OCI-LY7 (cell line): ENCODE measurements around the gene REPIN1. TPM values are rescaled to one million over a fixed set of nuclear protein-coding genes. Genes with fewer than 3 reads are reported as not detected.

Experiments used
- BruUV-seq: library from RNA; stranded (reverse); fragments of 400-500 nt; replicated peaks from 2 replicates; lab custom pipeline; 2021; lab: Mats Ljungman, UMichigan
- CTCF ChIA-PET: fragments of 300-600 bp; sonication (Branson Sonifier 250); formaldehyde crosslinking; loops from one replicate; lab custom pipeline; 2022; ENCODE audit warnings: antibody characterized with exemption; ENCODE audit not compliant: unreplicated experiment; lab: Charles Lee
- POLR2A ChIA-PET: fragments of 300-600 bp; sonication (Branson Sonifier 250); formaldehyde crosslinking; loops from one replicate; lab custom pipeline; 2022; ENCODE audit warnings: antibody characterized with exemption; lab: Charles Lee
- DNase-seq: peaks from one replicate; pipeline ENCODE4 v3.0.0-alpha.2; 2015; ENCODE audit warnings: low spot score
- H2AFZ ChIP-seq: fragments of 200-600 bp; sonication (generic), shearing (Covaris generic); 2 replicates; pipeline ENCODE4 v1.6.1; 2014; ENCODE audit warnings: mild to moderate bottlenecking, antibody characterized with exemption, low read length, moderate library complexity
- H3K27ac ChIP-seq: fragments of 200-600 bp; sonication (generic); 2 replicates; pipeline ENCODE4 v1.5.1; 2014; ENCODE audit warnings: mixed run types, low read depth, mild to moderate bottlenecking, moderate library complexity, low read length, inconsistent platforms; ENCODE audit not compliant: poor library complexity, severe bottlenecking
- H3K36me3 ChIP-seq: fragments of 200-600 bp; sonication (generic); 2 replicates; pipeline ENCODE4 v1.6.1; 2014; ENCODE audit warnings: mild to moderate bottlenecking, antibody characterized with exemption, low read length, moderate library complexity, mixed read lengths; ENCODE audit not compliant: insufficient read depth
- H3K4me1 ChIP-seq: fragments of 200-600 bp; sonication (generic); 2 replicates; pipeline ENCODE4 v1.5.1; 2014; ENCODE audit warnings: mild to moderate bottlenecking, low read length; ENCODE audit not compliant: insufficient read depth, poor library complexity, severe bottlenecking
- H3K4me2 ChIP-seq: fragments of 200-600 bp; sonication (generic); 2 replicates; pipeline ENCODE4 v1.6.1; 2014; ENCODE audit warnings: mild to moderate bottlenecking, low read length
- H3K4me3 ChIP-seq: fragments of 200-600 bp; sonication (generic); 2 replicates; pipeline ENCODE4 v1.5.1; 2014; ENCODE audit warnings: mild to moderate bottlenecking, low read depth, low read length; ENCODE audit not compliant: poor library complexity, severe bottlenecking
- H3K79me2 ChIP-seq: fragments of 200-600 bp; sonication (generic); 2 replicates; pipeline ENCODE4 v1.6.1; 2016; ENCODE audit warnings: low read depth, mild to moderate bottlenecking, low read length, moderate library complexity, mixed read lengths; ENCODE audit not compliant: insufficient read depth
- H3K9me2 ChIP-seq: fragments of 200-600 bp; sonication (generic); 2 replicates; pipeline ENCODE4 v1.6.1; 2016; ENCODE audit warnings: mild to moderate bottlenecking, low read length, mixed read lengths; ENCODE audit not compliant: insufficient read depth
- H3K9me3 ChIP-seq: fragments of 200-600 bp; sonication (generic); 2 replicates; pipeline ENCODE4 v1.6.1; 2014; ENCODE audit warnings: mild to moderate bottlenecking, mixed run types, low read length, mixed read lengths
- H4K20me1 ChIP-seq: fragments of 200-600 bp; sonication (generic); 2 replicates; pipeline ENCODE4 v1.6.1; 2014; ENCODE audit warnings: mild to moderate bottlenecking, antibody characterized with exemption, low read length, moderate library complexity, mixed read lengths; ENCODE audit not compliant: insufficient read depth
- EZH2phosphoT487 ChIP-seq: fragments of 200-600 bp; sonication (generic); IDR thresholded peaks from 2 replicates; pipeline ENCODE4 v1.6.1; 2018; ENCODE audit warnings: low read depth, borderline replicate concordance, mild to moderate bottlenecking, mixed run types, antibody characterized with exemption, low read length, moderate library complexity, mixed read lengths
- intact Hi-C: fragments of 100-400 bp; cut with micrococcal nuclease; formaldehyde crosslinking; loops from one replicate; pipeline ENCODE4 v1.10.0; 2022; ENCODE audit not compliant: unreplicated experiment
- total RNA-seq, 2 experiments: library from RNA; depleted of rRNA in 1 of 2; stranded (reverse); fragments of >200 nt in 1 of 2; shearing (Covaris generic) in 1 of 2; gene quantifications; 2 replicates each; pipeline ENCODE4 v1.2.3, GENCODE V29; 2014 to 2022
- TF ChIP-seq, protein P1 (sequence below): fragments of 200-600 bp; sonication (generic); conservative IDR thresholded peaks from 2 replicates; pipeline ENCODE4 v1.5.1; 2014; ENCODE audit warnings: mild to moderate bottlenecking, antibody characterized with exemption, low read length, moderate library complexity, mixed read lengths

The REPIN1 gene
- total RNA-seq, 2 experiments from 2014 or later = 19.0 to 46.2 TPM

DNA sequence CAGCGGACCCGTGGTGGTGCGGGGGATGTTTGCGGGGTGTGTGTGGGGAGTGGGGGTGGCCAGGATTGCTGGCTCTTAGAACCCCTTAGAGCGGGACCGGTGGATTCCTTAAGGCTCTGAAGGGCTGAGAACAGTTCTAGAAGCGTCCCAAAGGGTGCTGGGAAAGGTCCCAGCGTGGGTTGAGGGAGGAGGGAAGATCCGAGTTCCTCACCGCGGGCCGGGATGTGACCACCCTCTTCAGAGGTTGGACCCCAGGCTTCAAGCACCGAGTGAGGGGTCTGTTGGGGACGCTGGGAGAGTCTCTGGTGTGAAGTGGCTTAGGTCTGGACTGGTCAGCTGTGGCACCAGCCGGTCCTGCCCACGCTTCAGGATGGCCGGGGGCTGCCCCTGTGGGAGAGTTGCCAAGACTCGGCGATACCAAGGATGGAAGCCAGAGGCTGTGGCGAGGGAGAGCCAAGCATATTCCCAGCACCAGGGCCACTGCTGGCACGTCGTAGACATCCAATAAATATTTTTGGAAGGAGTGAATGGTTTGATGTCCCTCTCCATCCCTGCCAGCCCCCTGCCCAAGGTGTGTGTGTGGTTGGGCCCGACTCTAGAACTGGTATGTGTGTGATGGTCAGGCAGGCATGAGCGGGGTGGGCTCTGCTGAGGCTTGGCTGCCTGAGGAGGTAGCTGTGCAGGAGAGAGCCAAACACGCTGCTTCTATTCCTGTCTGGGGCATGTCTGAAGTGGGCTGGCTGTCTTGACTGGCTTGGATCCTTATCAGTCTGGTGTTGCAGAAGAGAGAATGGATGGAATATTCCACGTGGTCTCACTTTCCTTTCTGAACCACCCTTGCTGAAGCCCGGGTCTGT is 29.7 kb downstream of the REPIN1 start:
- no peaks in the 10 kb centered on the region for H3K36me3 ChIP-seq

DNA sequence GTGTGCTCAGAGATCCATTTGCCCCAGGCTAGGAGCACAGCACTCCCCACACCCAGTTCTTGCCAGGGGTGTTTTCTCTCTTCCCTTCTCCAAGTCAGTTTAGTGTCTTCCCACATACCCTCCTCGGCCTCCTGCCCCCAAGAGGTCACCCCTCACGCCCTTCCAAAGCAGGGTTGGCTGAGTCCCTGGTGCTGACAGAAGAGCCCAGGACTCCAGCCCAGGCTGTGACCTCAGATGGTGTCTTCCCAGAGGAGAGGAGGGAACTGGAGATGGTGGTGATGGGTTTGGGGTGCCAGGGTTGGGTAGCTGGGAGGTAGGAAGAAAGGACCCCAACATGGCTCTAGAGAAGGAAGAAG is 30.3 kb downstream of the REPIN1 start:
- Histone ChIP-seq H4K20me1 (no peaks in the 10 kb centered on the region), H3K9me2 (no peaks in the 10 kb centered on the region), H3K79me2 (no peaks in the 10 kb centered on the region), H3K36me3 (no peaks in the 10 kb centered on the region), H3K4me2 (no peak overlapping the region), H2AFZ (no peak overlapping the region), H3K9me3 (no peaks in the 10 kb centered on the region), H3K4me3 (no peak overlapping the region), H3K27ac (no peak overlapping the region), H3K4me1 (peaks cover 4% of the 10 kb centered on the region)
- no TSS peak for BruUV-seq
- TF ChIP-seq, protein P1, sequence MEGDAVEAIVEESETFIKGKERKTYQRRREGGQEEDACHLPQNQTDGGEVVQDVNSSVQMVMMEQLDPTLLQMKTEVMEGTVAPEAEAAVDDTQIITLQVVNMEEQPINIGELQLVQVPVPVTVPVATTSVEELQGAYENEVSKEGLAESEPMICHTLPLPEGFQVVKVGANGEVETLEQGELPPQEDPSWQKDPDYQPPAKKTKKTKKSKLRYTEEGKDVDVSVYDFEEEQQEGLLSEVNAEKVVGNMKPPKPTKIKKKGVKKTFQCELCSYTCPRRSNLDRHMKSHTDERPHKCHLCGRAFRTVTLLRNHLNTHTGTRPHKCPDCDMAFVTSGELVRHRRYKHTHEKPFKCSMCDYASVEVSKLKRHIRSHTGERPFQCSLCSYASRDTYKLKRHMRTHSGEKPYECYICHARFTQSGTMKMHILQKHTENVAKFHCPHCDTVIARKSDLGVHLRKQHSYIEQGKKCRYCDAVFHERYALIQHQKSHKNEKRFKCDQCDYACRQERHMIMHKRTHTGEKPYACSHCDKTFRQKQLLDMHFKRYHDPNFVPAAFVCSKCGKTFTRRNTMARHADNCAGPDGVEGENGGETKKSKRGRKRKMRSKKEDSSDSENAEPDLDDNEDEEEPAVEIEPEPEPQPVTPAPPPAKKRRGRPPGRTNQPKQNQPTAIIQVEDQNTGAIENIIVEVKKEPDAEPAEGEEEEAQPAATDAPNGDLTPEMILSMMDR = no peak
- no peak for TF ChIP-seq EZH2phosphoT487
- intact Hi-C loops = no loop called here
- no peak for DNase-seq
- ChIA-PET POLR2A (no interaction called here), CTCF (no interaction called here)

More for the DNA sequence above, 29.7 kb downstream of the REPIN1 start:
- no peak overlapping the region for H2AFZ ChIP-seq
- no peaks in the 10 kb centered on the region for H4K20me1 ChIP-seq
- H3K4me3 ChIP-seq = no peak overlapping the region
- no peak overlapping the region for H3K27ac ChIP-seq
- no peaks in the 10 kb centered on the region for H3K4me1 ChIP-seq
- no peaks in the 10 kb centered on the region for H3K9me2 ChIP-seq
- H3K79me2 ChIP-seq = no peaks in the 10 kb centered on the region
- no peak for DNase-seq
- no peak overlapping the region for H3K4me2 ChIP-seq
- intact Hi-C loops = no loop called here
- BruUV-seq = no TSS peak
- POLR2A ChIA-PET = no interaction called here
- CTCF ChIA-PET = no interaction called here
- no peak for TF ChIP-seq EZH2phosphoT487
- TF ChIP-seq, protein P1 = no peak
- H3K9me3 ChIP-seq = no peaks in the 10 kb centered on the region

DNA sequence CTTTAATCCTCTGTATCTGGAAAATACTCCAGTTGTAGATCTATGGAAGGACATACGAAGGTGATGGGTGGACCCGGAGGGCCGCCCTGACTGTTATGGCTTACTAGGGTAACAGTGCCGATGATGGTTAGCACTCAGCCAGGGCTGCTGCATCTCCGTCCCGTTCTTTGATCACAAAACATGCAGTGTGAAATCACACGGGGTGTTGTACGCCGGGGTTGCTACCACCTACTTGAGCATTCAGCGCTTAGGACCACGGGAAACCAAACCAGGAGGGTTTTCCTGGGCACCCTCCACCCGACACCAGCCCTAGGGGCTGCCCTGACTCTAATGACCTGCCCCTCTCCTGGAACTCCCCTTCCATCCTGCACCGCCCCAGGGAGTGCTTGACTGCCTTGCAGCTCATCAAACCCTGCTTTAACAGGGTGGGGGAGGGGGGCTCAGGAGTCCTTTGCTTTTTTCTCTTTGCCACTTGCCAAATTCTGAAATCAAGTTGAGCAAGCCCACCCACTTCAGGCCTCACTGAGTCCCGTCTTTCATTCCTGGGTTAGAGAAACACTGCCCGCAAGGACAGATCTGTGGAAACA is 30.9 kb downstream of the REPIN1 start:
- DNase-seq = no peak
- intact Hi-C loops = no loop called here

More for the DNA sequence above, 30.9 kb downstream of the REPIN1 start:
- H2AFZ ChIP-seq = no peak overlapping the region
- no peak overlapping the region for H3K27ac ChIP-seq
- no peaks in the 10 kb centered on the region for H4K20me1 ChIP-seq
- POLR2A ChIA-PET = no interaction called here
- no peaks in the 10 kb centered on the region for H3K36me3 ChIP-seq
- H3K79me2 ChIP-seq = no peaks in the 10 kb centered on the region
- no peak overlapping the region for H3K4me3 ChIP-seq
- TF ChIP-seq, protein P1 = no peak
- TF ChIP-seq EZH2phosphoT487 = no peak
- peaks cover 10% of the 10 kb centered on the region for H3K4me1 ChIP-seq
- no peaks in the 10 kb centered on the region for H3K9me2 ChIP-seq
- no peak overlapping the region for H3K4me2 ChIP-seq
- BruUV-seq = no TSS peak
- CTCF ChIA-PET = no interaction called here
- H3K9me3 ChIP-seq = no peaks in the 10 kb centered on the region
